OCI-LY3 (cell line): ENCODE measurements around the gene FIGLA.

ENCODE experiments used
- H2AFZ ChIP-seq: fragments of 200-600, 300-600 bp; shearing (Covaris generic); 2 replicates; pipeline ENCODE4 v1.6.0; 2014; ENCODE audit warnings: antibody characterized with exemption, low read depth, low read length
- H3K27ac ChIP-seq: fragments of 200-600, 300-600 bp; sonication (generic); 2 replicates; pipeline ENCODE4 v1.5.1; 2014; ENCODE audit warnings: mild to moderate bottlenecking, low read length, moderate library complexity, mixed read lengths
- H3K27me3 ChIP-seq: fragments of 200-600, 300-600 bp; sonication (generic); 2 replicates; pipeline ENCODE4 v1.6.1; 2014; ENCODE audit warnings: low read depth, low read length, mixed read lengths
- H3K36me3 ChIP-seq: fragments of 200-600, 300-600 bp; sonication (generic); replicated peaks from 2 replicates; pipeline ENCODE3; 2014; ENCODE audit warnings: low read depth, low read length, mixed read lengths
- H3K4me1 ChIP-seq: fragments of 300-600, 200-600 bp; sonication (generic); 2 replicates; pipeline ENCODE4 v1.6.1; 2014; ENCODE audit warnings: low read length, mixed read lengths
- H3K4me2 ChIP-seq: fragments of 200-600, 300-600 bp; sonication (generic); 2 replicates; pipeline ENCODE4 v1.6.1; 2014; ENCODE audit warnings: low read length, mixed read lengths
- H3K4me3 ChIP-seq: fragments of 300-600, 200-600 bp; sonication (generic); 2 replicates; pipeline ENCODE4 v1.5.1; 2014; ENCODE audit warnings: antibody characterized with exemption, mild to moderate bottlenecking, low read length, moderate library complexity
- H3K79me2 ChIP-seq: fragments of 300-600, 200-600 bp; shearing (Covaris generic); 2 replicates; pipeline ENCODE4 v1.6.1; 2014; ENCODE audit warnings: mild to moderate bottlenecking, low read length, mixed read lengths
- H3K9ac ChIP-seq: fragments of 300-600, 200-600 bp; shearing (Covaris generic); 2 replicates; pipeline ENCODE4 v1.6.0; 2014; ENCODE audit warnings: mild to moderate bottlenecking, low read length, moderate library complexity
- H3K9me3 ChIP-seq: fragments of 200-600, 300-600 bp; shearing (Covaris generic); 2 replicates; pipeline ENCODE4 v1.6.1; 2014; ENCODE audit warnings: low read length, mixed read lengths; ENCODE audit not compliant: insufficient read depth
- H4K20me1 ChIP-seq: fragments of 200-600, 300-600 bp; sonication (generic); 2 replicates; pipeline ENCODE4 v1.6.1; 2016; ENCODE audit warnings: low read length, mixed read lengths; ENCODE audit not compliant: insufficient read depth
- EZH2phosphoT487 ChIP-seq: fragments of 200-600 bp; shearing (Covaris generic); IDR thresholded peaks from 2 replicates; pipeline ENCODE4 v1.6.1; 2018; ENCODE audit warnings: antibody characterized with exemption, mixed run types, low read depth
- TF ChIP-seq, protein P1 (sequence below): fragments of 200-600, 300-600 bp; sonication (generic); IDR thresholded peaks from 2 replicates; pipeline ENCODE4 v1.5.1; 2014; ENCODE audit warnings: antibody characterized with exemption, low read length, low read depth

Gene FIGLA

DNA sequence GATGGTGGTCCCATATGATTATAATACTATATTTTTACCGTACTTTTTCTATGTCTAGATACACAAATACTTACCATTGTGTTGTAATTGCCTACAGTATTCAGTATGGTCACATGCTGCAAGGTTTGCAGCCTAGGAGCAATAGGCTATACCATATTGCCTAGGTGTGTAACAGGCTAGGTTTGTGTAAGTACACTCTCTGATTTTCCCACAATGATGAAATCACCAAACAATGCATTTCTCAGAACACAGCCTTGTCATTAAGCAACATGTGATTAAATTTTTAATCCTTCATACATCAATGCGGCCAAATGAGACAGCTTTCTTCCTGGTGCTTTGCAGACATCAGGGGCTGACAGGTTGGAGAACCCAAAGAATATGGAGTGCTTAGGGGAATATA lies 59.7 kb downstream of the FIGLA start:
- no peaks in the 10 kb centered on the region for H4K20me1 ChIP-seq
- peaks cover 4% of the 10 kb centered on the region; the same call in 1 of the 2 replicates for H3K4me1 ChIP-seq

DNA sequence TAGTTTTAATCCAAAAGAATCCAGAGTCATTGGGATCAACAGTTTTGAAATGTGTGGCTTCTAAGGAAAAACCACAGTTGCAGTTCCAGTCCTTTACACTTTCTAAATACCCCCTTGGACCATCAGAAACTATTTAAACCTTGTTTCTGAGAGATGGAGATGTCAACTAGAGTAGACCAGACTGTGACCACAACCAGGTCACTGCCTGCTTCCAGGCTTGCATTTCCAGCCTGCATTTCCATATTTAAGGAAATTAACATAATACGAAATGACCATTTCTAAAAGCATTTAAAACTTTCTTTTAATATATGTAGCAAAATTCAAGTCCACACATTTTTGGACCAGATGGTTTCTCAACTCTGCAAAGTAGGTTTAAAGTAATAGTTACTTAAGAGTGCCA lies 60.8 kb downstream of the FIGLA start:
- Histone ChIP-seq H3K4me3 (no peak overlapping the region), H4K20me1 (no peaks in the 10 kb centered on the region), H3K4me2 (no peak overlapping the region), H3K4me1 (no peaks in the 10 kb centered on the region), H3K27me3 (peaks cover 18% of the 10 kb centered on the region; the same call in 1 of the 2 replicates), H3K79me2 (no peaks in the 10 kb centered on the region), H3K9me3 (no peaks in the 10 kb centered on the region), H2AFZ (no peak overlapping the region), H3K9ac (no peak overlapping the region), H3K27ac (no peak overlapping the region), H3K36me3 (no peaks in the 10 kb centered on the region)
- no peak for TF ChIP-seq EZH2phosphoT487
- TF ChIP-seq, protein P1, sequence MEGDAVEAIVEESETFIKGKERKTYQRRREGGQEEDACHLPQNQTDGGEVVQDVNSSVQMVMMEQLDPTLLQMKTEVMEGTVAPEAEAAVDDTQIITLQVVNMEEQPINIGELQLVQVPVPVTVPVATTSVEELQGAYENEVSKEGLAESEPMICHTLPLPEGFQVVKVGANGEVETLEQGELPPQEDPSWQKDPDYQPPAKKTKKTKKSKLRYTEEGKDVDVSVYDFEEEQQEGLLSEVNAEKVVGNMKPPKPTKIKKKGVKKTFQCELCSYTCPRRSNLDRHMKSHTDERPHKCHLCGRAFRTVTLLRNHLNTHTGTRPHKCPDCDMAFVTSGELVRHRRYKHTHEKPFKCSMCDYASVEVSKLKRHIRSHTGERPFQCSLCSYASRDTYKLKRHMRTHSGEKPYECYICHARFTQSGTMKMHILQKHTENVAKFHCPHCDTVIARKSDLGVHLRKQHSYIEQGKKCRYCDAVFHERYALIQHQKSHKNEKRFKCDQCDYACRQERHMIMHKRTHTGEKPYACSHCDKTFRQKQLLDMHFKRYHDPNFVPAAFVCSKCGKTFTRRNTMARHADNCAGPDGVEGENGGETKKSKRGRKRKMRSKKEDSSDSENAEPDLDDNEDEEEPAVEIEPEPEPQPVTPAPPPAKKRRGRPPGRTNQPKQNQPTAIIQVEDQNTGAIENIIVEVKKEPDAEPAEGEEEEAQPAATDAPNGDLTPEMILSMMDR, result no peak

More for the DNA sequence above, 59.7 kb downstream of the FIGLA start:
- Histone ChIP-seq H3K4me3 (no peak overlapping the region), H3K9me3 (no peaks in the 10 kb centered on the region), H3K9ac (no peak overlapping the region), H3K27me3 (peaks cover 18% of the 10 kb centered on the region; the same call in 1 of the 2 replicates), H3K4me2 (no peak overlapping the region), H3K79me2 (no peaks in the 10 kb centered on the region), H3K36me3 (no peaks in the 10 kb centered on the region), H3K27ac (no peak overlapping the region), H2AFZ (no peak overlapping the region)
- TF ChIP-seq, protein P1, result no peak
- no peak for TF ChIP-seq EZH2phosphoT487

DNA sequence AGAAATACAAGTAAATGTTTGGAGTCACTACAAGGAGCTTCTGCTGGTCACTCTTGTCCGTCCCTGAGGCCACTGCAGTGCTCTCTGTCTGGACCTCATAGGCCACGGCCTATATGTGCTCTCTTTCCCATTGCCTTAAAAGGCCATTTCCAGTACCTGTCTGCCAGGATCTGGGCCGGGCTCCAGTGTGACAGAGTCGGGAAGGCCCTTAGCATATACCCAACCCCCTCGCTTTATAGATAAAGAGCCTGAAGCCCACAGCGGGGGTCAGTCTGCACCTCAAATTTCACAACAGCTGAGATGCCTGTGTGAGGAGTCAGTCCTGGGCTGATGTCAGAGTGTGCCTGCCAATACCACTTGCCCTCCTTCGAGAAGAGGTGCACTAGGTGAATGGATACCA lies 62.3 kb downstream of the FIGLA start:
- no peaks in the 10 kb centered on the region for H3K9me3 ChIP-seq
- H3K4me1 ChIP-seq, result no peaks in the 10 kb centered on the region
- TF ChIP-seq, protein P1, result no peak
- TF ChIP-seq EZH2phosphoT487, result no peak
- no peak overlapping the region for H3K4me2 ChIP-seq
- H3K9ac ChIP-seq, result no peak overlapping the region
- peaks cover 9% of the 10 kb centered on the region; the same call in 1 of the 2 replicates for H3K27me3 ChIP-seq
- H3K27ac ChIP-seq, result no peak overlapping the region
- H4K20me1 ChIP-seq, result no peaks in the 10 kb centered on the region
- no peaks in the 10 kb centered on the region for H3K79me2 ChIP-seq
- no peak overlapping the region for H3K4me3 ChIP-seq
- no peak overlapping the region for H2AFZ ChIP-seq
- H3K36me3 ChIP-seq, result no peaks in the 10 kb centered on the region
